HG02870 (cell line): ENCODE results near the gene TSPAN11.
"Not testable (repeated sequence)": the region's sequence is repeated elsewhere in the genome, so short reads cannot be mapped to it uniquely, and the experiment has no call there.

ENCODE experiments used
- ATAC-seq: cut with Tn5 transposase; IDR thresholded peaks from one replicate; pipeline ENCODE4 v1.9.1; 2021; ENCODE audit warnings: mild to moderate bottlenecking, moderate library complexity; ENCODE audit not compliant: unreplicated experiment

TSPAN11 gene

GRCh38 chr12:30926243-30927221, at the start of gene TSPAN11:
Gene TSPAN11 (plus strand): TSS chr12:30926748. CDS start chr12:30953992, 27,244 bp downstream.
- no peak for ATAC-seq

GRCh38 chr12:30877105-30877875, 49.3 kb upstream of the TSPAN11 start:
- ATAC-seq: no peak

GRCh38 chr12:30878024-30878423, 48.5 kb upstream of the TSPAN11 start:
- no peak for ATAC-seq

GRCh38 chr12:30880061-30880460, 46.5 kb upstream of the TSPAN11 start:
- ATAC-seq: no peak

- ATAC-seq: no peak
These were observed 45.7 kb upstream of the TSPAN11 start for GRCh38 chr12:30880813-30881212.

- no peak for ATAC-seq
These were observed 43.8 kb upstream of the TSPAN11 start for GRCh38 chr12:30882706-30883105.

- ATAC-seq: no peak
These were observed 41.7 kb upstream of the TSPAN11 start for GRCh38 chr12:30884799-30885198.

- ATAC-seq: no peak
These were observed 41.2 kb upstream of the TSPAN11 start for GRCh38 chr12:30885321-30885720.

GRCh38 chr12:30887226-30887625, 39.3 kb upstream of the TSPAN11 start:
- ATAC-seq: no peak

- ATAC-seq: no peak
These were observed 38.3 kb upstream of the TSPAN11 start for GRCh38 chr12:30888241-30888640.

GRCh38 chr12:30894531-30894930, 32.0 kb upstream of the TSPAN11 start:
- not testable (repeated sequence) for ATAC-seq

- ATAC-seq: no peak
These were observed 30.1 kb upstream of the TSPAN11 start for GRCh38 chr12:30896461-30896860.

GRCh38 chr12:30898846-30899245, 27.7 kb upstream of the TSPAN11 start:
- ATAC-seq: no peak

- ATAC-seq: no peak
These were observed 26.2 kb upstream of the TSPAN11 start for GRCh38 chr12:30900351-30900750.

GRCh38 chr12:30902001-30902400, 24.5 kb upstream of the TSPAN11 start:
- no peak for ATAC-seq

GRCh38 chr12:30902596-30902995, 24.0 kb upstream of the TSPAN11 start:
- ATAC-seq: no peak

- no peak for ATAC-seq
These were observed 21.0 kb upstream of the TSPAN11 start for GRCh38 chr12:30905463-30906009.

- ATAC-seq: no peak
These were observed 18.3 kb upstream of the TSPAN11 start for GRCh38 chr12:30908076-30908721.

GRCh38 chr12:30908722-30909348, 17.7 kb upstream of the TSPAN11 start:
- no peak for ATAC-seq

GRCh38 chr12:30909349-30910037, 17.1 kb upstream of the TSPAN11 start:
- ATAC-seq: no peak
